Heart right ventricle (tissue), 16 donors: ENCODE results near the gene RHO. TPM values are rescaled to one million over a fixed set of nuclear protein-coding genes. Genes with fewer than 3 reads are reported as not detected.
"Not testable (repeated sequence)": the region's sequence is repeated elsewhere in the genome, so short reads cannot be mapped to it uniquely, and the experiment has no call there.

Experiments used
- ATAC-seq, 8 donors: fragments of 200-7000 bp; cut with Tn5 transposase; one replicate each; pipeline ENCODE4 v1.9.1; 2020; ENCODE audit warnings: mild to moderate bottlenecking in 8 of 8, moderate library complexity in 8 of 8, moderate number of reproducible peaks in 1 of 8
- DNase-seq, 2 donors: peaks; one replicate each; pipeline ENCODE4 v3.0.0-alpha.2; 2020
- H3K27ac ChIP-seq, 10 donors: fragments of 200-600 bp; sonication (generic) in 2 of 10; one replicate each; pipeline versions ENCODE4 v1.5.0 to v1.8.0; 2020 to 2022; ENCODE audit warnings: mild to moderate bottlenecking in 3 of 10
- H3K27me3 ChIP-seq, 7 donors: fragments of 200-600 bp; one replicate each; pipeline ENCODE4 v1.8.0; 2021 to 2022; ENCODE audit warnings: mild to moderate bottlenecking in 2 of 7
- H3K36me3 ChIP-seq, 9 donors: fragments of 200-600 bp; sonication (generic) in 1 of 9; one replicate each; pipeline versions ENCODE4 v1.5.0 to v1.8.0; 2020 to 2022; ENCODE audit warnings: mild to moderate bottlenecking in 2 of 9
- H3K4me1 ChIP-seq, 9 donors: fragments of 200-600 bp; sonication (generic) in 1 of 9; one replicate each; pipeline versions ENCODE4 v1.5.0 to v1.8.0; 2020 to 2022; ENCODE audit warnings: mild to moderate bottlenecking in 4 of 9
- H3K4me3 ChIP-seq, 10 donors: fragments of 200-600 bp; sonication (generic) in 2 of 10; one replicate each; pipeline versions ENCODE4 v1.5.0 to v1.8.0; 2020 to 2022; ENCODE audit warnings: mild to moderate bottlenecking in 7 of 10, moderate library complexity in 2 of 10
- H3K9me3 ChIP-seq, 11 donors: fragments of 200-600 bp in 10 of 11; sonication (generic) in 2 of 11; one replicate each; pipeline versions ENCODE4 v1.5.0 to v1.8.0; 2013 to 2022; ENCODE audit warnings: mild to moderate bottlenecking in 2 of 11, control low read depth in 1 of 11, moderate library complexity in 1 of 11
- CTCF ChIP-seq, 9 donors: fragments of 200-600 bp; sonication (generic) in 2 of 9; IDR thresholded peaks; one replicate each; pipeline versions ENCODE4 v1.5.0 to v1.8.0; 2021 to 2022; ENCODE audit warnings: antibody characterized with exemption in 9 of 9, mild to moderate bottlenecking in 5 of 9, moderate library complexity in 1 of 9
- WGBS, 2 donors: extraction: QIAGEN DNeasy Blood & Tissue Kit; methylation state at CpG; one replicate each; pipeline ENCODE4 v1.1.7; 2013; ENCODE audit warnings: inconsistent platforms in 1 of 2; 5-methylcytosine and 5-hydroxymethylcytosine counted together
- intact Hi-C, 10 donors: fragments of 100-400 bp; cut with DNase I; formaldehyde crosslinking; loops; one replicate each; pipeline versions ENCODE4 v1.11.1 to v1.14.2; 2022
- polyA plus RNA-seq, 2 donors: library from polyadenylated mRNA; stranded (reverse); fragments of 200-250 nt; gene quantifications; one replicate each; pipeline ENCODE4 v1.2.3, GENCODE V29; 2013
- total RNA-seq, 10 donors: library from RNA; stranded (reverse); fragmentation: NEBNext Ultra II Directional in 3 of 10; extraction: Animal tissue kit (Norgen Biotek cat#: 25700) in 3 of 10; gene quantifications; one replicate each; pipeline versions ENCODE4 v1.2.1 to v1.2.4, GENCODE V29; 2021 to 2023
- donor health status: Arrhythmogenic right ventricular cardiomyopathy.
- donor health status: ischemic (EF 13 %, LVEDD 7.1; RV severe dilation, severe dysfunction).
- donor health status: healthy with polysubstance abuse.
- donor health status: DM: no; HTN: yes; CAD: no.
- donor health status: DM: no; HTN: no; CAD: no.
- donor health status: ischemic (EF 25% LVEDD 6.9; RV normal size, moderate dysfunction).
- donor health status: ischemic (EF 25% LVEDD 5.7; RV mildly dilated, moderate dysfunction).
- donor health status: healthy.
- donor health status: DM: yes; HTN: yes; CAD: no.
- donor health status: Ischemic cardiomyopathy.
- donor health status: ischemic (EF 35%, LVEDD 5.7; RV mildly dilated, moderate dysfunction).
- donor health status: nonischemic (EF 11% LVEDD 7.7; RV severe dilation, severe dysfunction).
- donor health status: DM: yes; HTN: yes; CAD: no.
- donor health status: PGD.
- donor health status: ischemic (EF 29% LVEDD 5.4; RV normal size, mild dysfunction).
- donor health status: nonischemic (EF 23%, LVEDD 6.1; RV moderate dilation, normal function).

The RHO gene
- total and polyA plus RNA-seq, 12 donors, result not detected

GRCh38 chr3:129514563-129514962 is 13.9 kb upstream of the RHO start:
- no peak for DNase-seq
- 98 to 100% methylated on average over 6 of the region's 6 CpGs for WGBS, 2 donors

GRCh38 chr3:129515108-129515820 is 13.2 kb upstream of the RHO start:
- intact Hi-C loops, ATAC-seq, H3K4me3 ChIP-seq, H3K27me3 ChIP-seq, DNase-seq, H3K9me3 ChIP-seq, H3K27ac ChIP-seq: not testable (repeated sequence)
- Histone ChIP-seq H3K36me3 (peaks cover 0 to 68% (median 6%) of the 10 kb centered on the region in 9 donors), H3K4me1 (peaks cover 0 to 12% (median 6%) of the 10 kb centered on the region in 9 donors)
- WGBS, 2 donors, result 88 to 90% methylated on average over 17 to 21 of the region's 25 CpGs

More at GRCh38 chr3:129514563-129514962, 13.9 kb upstream of the RHO start:
- intact Hi-C loops, result no loop called here
- no peak for ATAC-seq
- H3K27me3 ChIP-seq, result no peaks in the 10 kb centered on the region
- TF ChIP-seq CTCF (IDR thresholded peaks at IDR 0.05), result no peak
- H3K4me1 ChIP-seq, result peaks cover 0 to 13% (median 6%) of the 10 kb centered on the region in 9 donors
- no peak overlapping the region for H3K4me3 ChIP-seq
- no peaks in the 10 kb centered on the region for H3K9me3 ChIP-seq
- H3K27ac ChIP-seq, result peak overlapping the region in 1 of 10 donors; percentile 46
- H3K36me3 ChIP-seq, result peaks cover 0 to 61% (median 7%) of the 10 kb centered on the region in 9 donors

- intact Hi-C loops, H3K9me3 ChIP-seq, H3K27me3 ChIP-seq, H3K4me1 ChIP-seq, ATAC-seq, H3K27ac ChIP-seq, DNase-seq, H3K4me3 ChIP-seq: not testable (repeated sequence)
- peaks cover 0 to 68% (median 6%) of the 10 kb centered on the region in 9 donors for H3K36me3 ChIP-seq
- 92 to 93% methylated on average over 7 of the region's 7 CpGs for WGBS, 2 donors
Observed at GRCh38 chr3:129515821-129516432, 12.5 kb upstream of the RHO start.

GRCh38 chr3:129517516-129517915 is 10.9 kb upstream of the RHO start:
- Histone ChIP-seq H3K27me3 (no peaks in the 10 kb centered on the region), H3K4me3 (no peak overlapping the region), H3K36me3 (peaks cover 0 to 56% (median 2%) of the 10 kb centered on the region in 9 donors), H3K9me3 (no peaks in the 10 kb centered on the region), H3K4me1 (peaks cover 0 to 5% (median 0%) of the 10 kb centered on the region in 9 donors), H3K27ac (no peak overlapping the region)
- 90 to 92% methylated on average over 7 of the region's 7 CpGs for WGBS, 2 donors
- intact Hi-C loops, result no loop called here
- ATAC-seq, result no peak
- no peak for DNase-seq
- no peak for TF ChIP-seq CTCF (IDR thresholded peaks at IDR 0.05)

GRCh38 chr3:129518038-129518561 is 10.3 kb upstream of the RHO start:
- no peak for TF ChIP-seq CTCF (IDR thresholded peaks at IDR 0.05)
- intact Hi-C loops, result no loop called here

More at GRCh38 chr3:129518038-129518561, 10.3 kb upstream of the RHO start:
- H3K36me3 ChIP-seq, result peaks cover 0 to 52% (median 0%) of the 10 kb centered on the region in 9 donors
- no peak for DNase-seq
- 87 to 89% methylated on average over 8 of the region's 8 CpGs for WGBS, 2 donors
- no peak overlapping the region for H3K4me3 ChIP-seq
- no peaks in the 10 kb centered on the region for H3K9me3 ChIP-seq
- ATAC-seq, result no peak
- H3K27me3 ChIP-seq, result no peaks in the 10 kb centered on the region
- peaks cover 0 to 5% (median 0%) of the 10 kb centered on the region in 9 donors for H3K4me1 ChIP-seq
- no peak overlapping the region for H3K27ac ChIP-seq
